Right renal pelvis (tissue), 4 donors: Measurements from ENCODE around the gene TPO. TPM values are rescaled to one million over a fixed set of nuclear protein-coding genes. Genes with fewer than 3 reads are reported as not detected.
"Not testable (repeated sequence)": the region's sequence is repeated elsewhere in the genome, so short reads cannot be mapped to it uniquely, and the experiment has no call there.

Source experiments
- DNase-seq, 4 donors: peaks; one replicate each; pipeline ENCODE4 v3.0.0-alpha.2; 2013; ENCODE audit warnings: low read depth in 4 of 4, low spot score in 3 of 4, missing footprints in 1 of 4
- polyA plus RNA-seq, 4 donors: library from polyadenylated mRNA; unstranded; fragments of 120-200 nt; gene quantifications; one replicate each; pipeline ENCODE4 v1.2.1, GENCODE V29; 2013; ENCODE audit not compliant: insufficient read length in 4 of 4

The TPO gene
- polyA plus RNA-seq, 4 donors, result 0.10 to 0.21 (median 0.17) TPM; not detected in 1

- no peak for DNase-seq
Observed at GRCh38 chr2:1548910-1549673, 135.8 kb downstream of the TPO start.

- DNase-seq, result no peak
Observed at GRCh38 chr2:1550076-1550475, 136.8 kb downstream of the TPO start.

- DNase-seq, result peak in 2 of 4 donors; percentile 36 to 67
Observed at GRCh38 chr2:1550658-1551316, 137.5 kb downstream of the TPO start.

GRCh38 chr2:1551905-1552304, 138.6 kb downstream of the TPO start:
- no peak for DNase-seq

- no peak for DNase-seq
Observed at GRCh38 chr2:1552611-1553010, 139.3 kb downstream of the TPO start.

- DNase-seq, result peak in 3 of 4 donors; percentile 32 to 59 (median 47)
Observed at GRCh38 chr2:1553671-1554295, 140.5 kb downstream of the TPO start.

- DNase-seq, result no peak
Observed at GRCh38 chr2:1556286-1556685, 143.0 kb downstream of the TPO start.

GRCh38 chr2:1556776-1557466, 143.7 kb downstream of the TPO start:
- no peak for DNase-seq

- no peak for DNase-seq
Observed at GRCh38 chr2:1557467-1557820, 144.2 kb downstream of the TPO start.

- no peak for DNase-seq
Observed at GRCh38 chr2:1559589-1560175, 146.4 kb downstream of the TPO start.

GRCh38 chr2:1561259-1561658, 148.0 kb downstream of the TPO start:
- no peak for DNase-seq

- no peak for DNase-seq
Observed at GRCh38 chr2:1561811-1562421, 148.7 kb downstream of the TPO start.

- DNase-seq, result no peak
Observed at GRCh38 chr2:1563084-1563857, 150.0 kb downstream of the TPO start.

GRCh38 chr2:1563943-1564891, 151.0 kb downstream of the TPO start:
- no peak for DNase-seq

GRCh38 chr2:1567556-1568344, 154.5 kb downstream of the TPO start:
- no peak for DNase-seq

GRCh38 chr2:1568345-1568668, 155.0 kb downstream of the TPO start:
- DNase-seq, result not testable (repeated sequence)

GRCh38 chr2:1569879-1570450, 156.7 kb downstream of the TPO start:
- DNase-seq, result no peak
